NCI-H187 (cell line): ENCODE measurements around the gene PIK3C2G.

ENCODE experiments used
- DNase-seq, 2 experiments: peaks; one replicate each; lab custom pipeline; 2025; lab: John Stamatoyannopoulos, UW

The PIK3C2G gene

GRCh38 chr12:18564306-18564705, 303.0 kb downstream of the PIK3C2G start:
- no peak for DNase-seq

GRCh38 chr12:18567787-18568186, 306.5 kb downstream of the PIK3C2G start:
- DNase-seq = no peak

- DNase-seq = no peak
Observed at GRCh38 chr12:18570543-18570942, 309.2 kb downstream of the PIK3C2G start.

DNA sequence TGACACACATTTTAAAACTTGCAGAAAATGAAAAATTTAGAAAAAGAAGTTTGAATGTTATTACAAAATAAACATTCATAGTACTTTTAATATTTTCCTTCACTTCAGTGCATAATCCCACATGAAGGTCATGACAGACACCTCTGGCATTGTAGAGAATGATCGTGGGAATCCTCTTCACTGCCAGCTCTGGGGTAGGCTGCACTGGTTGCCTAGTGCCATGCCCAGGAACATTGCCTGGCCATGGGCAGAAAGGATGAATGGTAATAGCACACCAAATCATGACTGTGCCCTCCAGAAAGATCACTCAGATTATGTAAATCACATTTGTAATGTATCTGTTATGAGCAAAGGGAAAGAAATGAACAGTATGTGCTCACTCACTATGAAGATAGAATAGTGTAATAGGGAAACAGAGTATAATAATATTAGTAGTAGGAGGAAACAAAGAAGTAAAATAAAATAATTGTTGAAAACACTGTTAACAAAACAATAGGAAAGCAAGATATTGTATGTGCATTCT, 314.8 kb downstream of the PIK3C2G start:
- no peak for DNase-seq

- no peak for DNase-seq
Observed at GRCh38 chr12:18576648-18577047, 315.3 kb downstream of the PIK3C2G start.

DNA sequence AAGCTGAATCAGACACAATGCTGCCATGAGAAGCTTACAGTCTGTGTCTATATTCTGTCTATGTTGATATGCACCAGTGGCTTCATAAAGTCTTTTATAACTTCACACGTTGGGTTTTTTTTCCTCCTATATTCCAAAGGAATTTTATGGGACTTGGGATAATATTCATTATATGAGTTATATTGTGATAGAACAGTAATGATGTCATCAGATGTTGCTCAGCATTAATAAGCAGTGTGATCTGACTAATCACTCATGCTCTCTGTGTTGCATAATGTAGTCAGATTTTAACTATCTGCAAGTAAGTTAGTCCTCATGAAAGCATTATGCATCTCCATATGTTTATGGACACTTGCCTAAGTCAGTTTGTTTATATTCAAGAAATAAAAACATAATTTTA, 316.9 kb downstream of the PIK3C2G start:
- no peak for DNase-seq

DNA sequence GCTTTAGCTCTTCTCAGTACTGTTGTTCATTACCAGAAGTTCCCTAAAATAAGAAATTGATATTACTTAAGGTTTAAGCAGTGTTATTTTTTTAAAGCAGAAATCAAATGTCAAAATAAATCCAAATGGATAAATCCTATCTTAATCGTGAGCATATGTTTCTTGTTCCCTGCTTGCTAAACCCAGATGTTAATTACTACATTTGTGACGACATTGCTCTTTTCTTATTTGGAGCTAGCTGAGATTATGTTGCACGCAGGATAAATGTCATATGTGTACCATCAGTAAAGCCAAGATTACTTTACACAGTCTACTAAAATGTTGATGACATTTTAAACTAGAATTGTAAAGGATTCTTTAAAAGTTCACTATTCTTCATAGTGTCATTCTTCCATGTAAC, 319.0 kb downstream of the PIK3C2G start:
- DNase-seq = no peak

GRCh38 chr12:18580706-18581105, 319.4 kb downstream of the PIK3C2G start:
- no peak for DNase-seq

GRCh38 chr12:18581232-18581962, 320.1 kb downstream of the PIK3C2G start:
- DNase-seq = no peak

DNA sequence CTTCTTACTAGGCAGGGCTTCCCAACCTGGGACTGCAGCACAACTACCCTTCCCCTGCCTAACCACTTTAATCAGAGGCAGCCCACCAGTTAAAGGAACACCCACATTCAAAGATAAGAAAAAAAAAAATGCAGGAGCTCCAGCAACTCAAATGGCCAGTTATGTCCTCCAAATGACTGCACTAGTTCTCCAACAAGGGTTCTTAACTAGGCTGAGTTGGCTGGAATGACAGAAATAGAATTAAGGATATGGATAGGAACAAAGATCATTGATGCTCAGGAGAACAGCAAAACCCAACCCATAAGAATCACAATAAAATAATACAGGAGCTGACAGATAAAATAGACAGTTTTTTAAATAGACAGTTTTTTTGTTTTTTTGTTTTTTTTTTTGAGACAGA, 322.3 kb downstream of the PIK3C2G start:
- DNase-seq = no peak

- DNase-seq = no peak
Observed at GRCh38 chr12:18586581-18586980, 325.3 kb downstream of the PIK3C2G start.

DNA sequence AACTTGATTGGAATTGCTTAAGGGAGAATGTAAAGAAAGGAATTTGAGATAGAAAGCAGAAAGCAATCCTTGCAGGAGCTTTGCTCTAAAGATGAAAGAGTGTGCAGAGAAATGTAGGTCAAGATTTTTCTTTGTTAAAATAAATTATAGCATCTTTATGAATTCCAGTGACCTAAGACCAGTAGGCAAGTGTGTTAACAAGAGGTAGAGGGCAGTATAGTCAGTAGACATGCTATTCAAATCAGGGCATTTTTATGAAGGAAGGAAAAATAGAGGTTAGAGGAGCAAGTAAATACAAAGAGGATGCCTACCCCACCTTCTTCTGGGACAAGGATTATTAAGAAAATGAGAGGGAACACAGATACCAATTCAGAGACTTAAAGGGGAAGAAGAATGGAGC, 328.0 kb downstream of the PIK3C2G start:
- DNase-seq = no peak

GRCh38 chr12:18591473-18591872, 330.2 kb downstream of the PIK3C2G start:
- no peak for DNase-seq

DNA sequence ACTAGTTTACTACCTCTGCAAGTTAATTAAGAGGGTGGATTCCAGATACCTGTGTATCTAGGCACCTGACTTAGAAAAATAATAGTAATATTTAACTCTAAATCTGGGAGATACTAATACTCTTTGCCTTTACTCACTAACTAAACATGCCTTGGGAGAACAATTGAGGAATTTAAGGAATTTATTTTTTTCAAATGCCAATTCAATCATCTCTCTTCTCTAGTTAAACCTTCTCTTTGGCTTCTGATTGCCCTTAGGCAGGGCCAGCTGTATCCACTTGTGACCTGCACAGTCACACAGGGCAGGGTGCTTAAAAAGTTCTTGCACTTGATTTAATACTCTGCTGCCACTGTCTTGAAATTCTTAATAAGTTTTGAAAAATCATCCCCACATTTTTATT, 334.1 kb downstream of the PIK3C2G start:
- DNase-seq = no peak

DNA sequence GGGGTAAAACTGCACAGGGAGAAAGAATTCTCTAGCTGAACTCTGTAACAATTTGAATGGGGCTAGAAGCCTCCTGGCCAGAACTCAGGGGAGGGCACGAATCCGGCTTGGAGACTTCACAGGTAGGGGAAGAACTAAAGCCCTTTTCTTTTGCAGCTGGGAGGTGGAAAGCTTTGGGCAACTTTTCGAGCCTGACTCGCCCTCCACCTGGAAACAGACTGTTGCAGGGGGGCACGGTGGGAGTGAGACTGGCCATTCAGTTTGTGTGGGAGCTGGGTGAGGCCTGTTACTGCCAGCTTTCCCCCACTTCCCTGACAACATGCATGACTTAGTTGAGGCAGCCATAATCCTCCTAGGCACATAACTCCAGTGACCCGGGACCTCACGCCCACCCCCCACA, 340.6 kb downstream of the PIK3C2G start:
- DNase-seq = no peak

DNA sequence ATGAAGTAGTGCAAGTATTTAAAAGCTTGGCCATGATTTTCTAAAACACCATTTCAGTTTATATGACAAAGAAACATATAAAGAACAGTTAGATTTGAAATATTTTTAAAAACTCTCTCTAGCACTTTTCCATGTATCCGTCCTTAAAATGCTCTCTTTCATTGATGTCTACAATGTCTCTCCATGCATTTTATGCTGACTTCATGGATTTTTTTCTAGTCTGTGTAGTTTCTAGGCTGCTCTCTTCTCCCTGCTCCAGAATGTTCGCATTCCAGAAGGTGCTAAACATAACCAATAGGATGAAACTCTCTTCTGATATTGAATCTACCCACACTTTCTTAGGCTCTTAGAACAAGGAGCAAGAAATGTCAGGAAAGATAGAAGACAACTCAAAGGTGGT, 351.7 kb downstream of the PIK3C2G start:
- no peak for DNase-seq

DNA sequence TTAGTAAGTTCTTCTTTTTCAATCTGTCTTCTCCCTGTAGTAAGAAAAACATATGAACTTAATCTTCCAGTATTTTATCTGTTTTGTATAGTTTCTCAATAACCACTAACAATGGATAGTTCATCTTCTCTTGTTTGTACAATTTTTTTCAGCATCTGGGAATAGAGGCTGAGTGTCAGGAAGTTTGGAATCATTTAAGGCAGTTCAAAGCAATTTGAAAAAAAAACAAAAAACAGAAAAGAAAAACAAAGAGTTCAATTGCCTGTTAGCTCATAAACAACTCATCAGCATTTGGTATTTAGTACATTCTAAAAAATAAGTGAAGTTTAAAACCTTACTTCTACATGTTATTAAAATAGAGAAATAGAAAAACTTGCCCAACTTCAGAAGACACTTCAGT, 359.7 kb downstream of the PIK3C2G start:
- DNase-seq = no peak

DNA sequence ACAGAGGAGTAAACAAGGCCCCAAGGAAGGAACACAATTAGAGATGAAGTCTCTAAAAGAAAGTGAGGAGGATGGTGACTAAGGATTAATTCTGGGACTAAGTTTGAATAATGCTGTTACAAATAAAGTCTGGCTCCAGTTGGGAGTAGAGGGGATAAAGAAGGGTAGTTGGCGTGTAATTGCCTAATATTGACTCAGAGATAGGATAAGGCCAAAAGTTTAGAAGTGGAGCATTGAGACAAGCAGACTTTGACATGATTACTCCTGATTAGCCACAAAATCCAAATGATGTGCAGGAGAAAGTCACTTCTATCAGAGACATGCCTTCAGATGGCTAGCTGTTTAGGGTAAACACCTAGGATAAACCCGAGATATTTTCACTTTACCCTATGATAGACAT, 368.1 kb downstream of the PIK3C2G start:
- no peak for DNase-seq

GRCh38 chr12:18629916-18630315, 368.6 kb downstream of the PIK3C2G start:
- no peak for DNase-seq

- no peak for DNase-seq
Observed at GRCh38 chr12:18631339-18631738, 370.0 kb downstream of the PIK3C2G start.

- no peak for DNase-seq
Observed at GRCh38 chr12:18632848-18633247, 371.5 kb downstream of the PIK3C2G start.

GRCh38 chr12:18634382-18634781, 373.1 kb downstream of the PIK3C2G start:
- no peak for DNase-seq

GRCh38 chr12:18640321-18640955, 379.1 kb downstream of the PIK3C2G start:
- no peak for DNase-seq

- DNase-seq = no peak
Observed at GRCh38 chr12:18643681-18644080, 382.4 kb downstream of the PIK3C2G start.
